Spinal cord (tissue), 10 donors: ENCODE data around the gene RDH5. TPM values are rescaled to one million over a fixed set of nuclear protein-coding genes. Genes with fewer than 3 reads are reported as not detected.

Experiments used
- DNase-seq, 6 donors: peaks; one replicate each; pipeline versions ENCODE4 v3.0.0 to v3.0.0-alpha.2; 2013 to 2015; ENCODE audit warnings: low spot score in 6 of 6, low read depth in 4 of 6
- H3K27ac ChIP-seq: one replicate; pipeline ENCODE4 v1.5.1; 2013; ENCODE audit warnings: low read depth, low read length, control low read depth
- H3K27me3 ChIP-seq: one replicate; pipeline ENCODE4 v1.6.1; 2013; ENCODE audit warnings: low read length; ENCODE audit not compliant: control insufficient read depth, insufficient read depth
- H3K36me3 ChIP-seq: one replicate; pipeline ENCODE4 v1.6.1; 2013; ENCODE audit warnings: low read length; ENCODE audit not compliant: control insufficient read depth, insufficient read depth
- H3K4me1 ChIP-seq: one replicate; pipeline ENCODE4 v1.6.1; 2013; ENCODE audit warnings: low read length; ENCODE audit not compliant: control insufficient read depth, insufficient read depth
- H3K4me3 ChIP-seq: one replicate; pipeline ENCODE4 v1.5.1; 2013; ENCODE audit warnings: low read depth, low read length, control low read depth
- H3K9me3 ChIP-seq: one replicate; pipeline ENCODE4 v1.6.1; 2013; ENCODE audit warnings: low read length; ENCODE audit not compliant: control insufficient read depth, insufficient read depth
- WGBS: methylation state at CpG from one replicate; pipeline ENCODE4 v1.1.5; 2013; ENCODE audit warnings: missing lambda C conversion rate; ENCODE audit not compliant: insufficient coverage; 5-methylcytosine and 5-hydroxymethylcytosine counted together
- polyA plus RNA-seq, 2 donors: library from polyadenylated mRNA; unstranded; fragments of 120-200 nt; gene quantifications; one replicate each; pipeline ENCODE4 v1.2.1, GENCODE V29; 2013; ENCODE audit not compliant: insufficient read length in 2 of 2
- total RNA-seq, 2 donors: library from RNA; depleted of rRNA in 1 of 2; stranded (reverse); fragments of 120-200 nt in 1 of 2; fragments of >200 nt in 1 of 2; gene quantifications; one replicate each; pipeline versions ENCODE4 v1.2.3 to v1.2.4, GENCODE V29; 2013 to 2014
- donor health status: healthy.

RDH5 gene
- total and polyA plus RNA-seq, 4 donors = 7.7 to 18.3 (median 12.3) TPM

DNA sequence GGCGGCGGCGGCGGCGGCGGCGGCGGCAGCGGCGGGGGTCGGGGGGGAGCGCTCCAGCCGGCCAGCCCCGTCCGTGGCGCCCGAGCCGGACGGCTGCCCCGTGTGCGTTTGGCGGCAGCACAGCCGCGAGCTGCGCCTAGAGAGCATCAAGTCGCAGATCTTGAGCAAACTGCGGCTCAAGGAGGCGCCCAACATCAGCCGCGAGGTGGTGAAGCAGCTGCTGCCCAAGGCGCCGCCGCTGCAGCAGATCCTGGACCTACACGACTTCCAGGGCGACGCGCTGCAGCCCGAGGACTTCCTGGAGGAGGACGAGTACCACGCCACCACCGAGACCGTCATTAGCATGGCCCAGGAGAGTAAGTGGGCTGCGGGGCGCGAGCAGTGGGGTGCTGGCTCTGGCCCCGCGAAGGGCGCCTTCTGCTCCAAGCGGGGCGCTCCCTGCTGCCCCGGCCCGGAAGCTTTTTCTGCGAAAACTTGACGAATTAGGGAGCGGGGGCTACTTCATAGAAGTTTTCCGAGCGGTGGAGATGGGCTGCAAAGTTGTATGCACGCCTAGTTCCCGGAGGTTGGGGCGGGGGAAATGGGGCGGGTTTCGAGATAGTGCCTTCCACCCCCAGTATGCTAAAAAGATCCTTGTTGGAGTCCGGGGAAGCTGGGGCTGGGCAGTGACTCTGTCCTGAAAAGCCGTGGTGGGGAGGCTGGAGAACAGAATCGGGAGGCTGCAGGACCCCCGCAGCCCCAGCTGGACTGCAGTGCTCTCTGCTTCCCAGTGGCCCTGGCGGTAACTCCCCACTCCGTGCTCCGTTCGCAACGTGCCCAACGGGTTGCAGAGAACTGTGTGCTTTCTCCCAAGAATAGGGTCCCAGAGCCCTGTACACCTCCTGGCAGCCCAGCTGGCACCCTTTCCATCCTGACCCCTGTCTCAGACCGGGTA is 23.5 kb downstream of the RDH5 start:
- no peaks in the 10 kb centered on the region for H3K9me3 ChIP-seq
- peak overlapping the region; percentile 69 for H3K27ac ChIP-seq
- H3K36me3 ChIP-seq = peaks cover 5% of the 10 kb centered on the region
- peaks cover 29% of the 10 kb centered on the region for H3K4me1 ChIP-seq
- under 1% methylated on average over 69 of the region's 73 CpGs for WGBS
- peak in 2 of 6 donors; percentile 76 to 82 for DNase-seq
- no peaks in the 10 kb centered on the region for H3K27me3 ChIP-seq
- peak overlapping the region; percentile 62 for H3K4me3 ChIP-seq

DNA sequence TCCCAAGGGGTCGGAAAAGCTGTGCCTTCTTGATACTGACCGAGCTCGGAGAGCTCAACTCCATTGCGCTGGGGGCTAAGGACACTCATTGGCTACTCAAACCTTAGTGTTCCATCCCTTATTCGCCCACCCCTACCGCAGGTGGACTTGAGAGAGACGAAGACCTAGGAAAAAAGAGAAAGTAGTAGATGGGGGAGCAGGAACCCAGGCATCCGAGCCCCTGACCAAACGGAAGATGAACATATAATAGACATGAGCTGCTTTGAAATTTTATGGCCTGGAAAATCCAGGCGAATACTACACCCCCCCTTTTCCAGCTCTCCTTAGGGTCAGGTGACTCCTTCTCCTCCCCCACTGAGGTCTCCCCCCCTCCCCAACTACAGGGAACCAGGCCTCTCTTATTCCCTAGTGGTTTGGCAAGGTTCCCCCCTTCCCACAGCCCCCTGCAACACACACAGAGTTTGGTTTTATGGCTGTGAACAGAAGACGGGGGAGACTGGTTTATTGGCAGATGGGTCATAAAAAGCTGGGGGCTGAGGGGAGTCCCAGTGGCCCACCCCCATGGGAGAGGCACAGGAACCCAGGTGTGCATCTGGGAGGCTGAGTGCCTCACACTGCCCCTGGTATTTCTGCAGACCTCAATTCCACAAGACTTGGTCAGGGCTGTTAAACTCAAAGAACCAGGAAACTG is 24.3 kb downstream of the RDH5 start:
- WGBS = 4% methylated on average over 6 of the region's 11 CpGs
- H3K4me1 ChIP-seq = peaks cover 29% of the 10 kb centered on the region
- DNase-seq = peak in 1 of 6 donors; percentile 22
- H3K9me3 ChIP-seq = no peaks in the 10 kb centered on the region
- no peaks in the 10 kb centered on the region for H3K27me3 ChIP-seq
- peak overlapping the region; percentile 69 for H3K27ac ChIP-seq
- peaks cover 14% of the 10 kb centered on the region for H3K36me3 ChIP-seq
- peak overlapping the region; percentile 62 for H3K4me3 ChIP-seq

DNA sequence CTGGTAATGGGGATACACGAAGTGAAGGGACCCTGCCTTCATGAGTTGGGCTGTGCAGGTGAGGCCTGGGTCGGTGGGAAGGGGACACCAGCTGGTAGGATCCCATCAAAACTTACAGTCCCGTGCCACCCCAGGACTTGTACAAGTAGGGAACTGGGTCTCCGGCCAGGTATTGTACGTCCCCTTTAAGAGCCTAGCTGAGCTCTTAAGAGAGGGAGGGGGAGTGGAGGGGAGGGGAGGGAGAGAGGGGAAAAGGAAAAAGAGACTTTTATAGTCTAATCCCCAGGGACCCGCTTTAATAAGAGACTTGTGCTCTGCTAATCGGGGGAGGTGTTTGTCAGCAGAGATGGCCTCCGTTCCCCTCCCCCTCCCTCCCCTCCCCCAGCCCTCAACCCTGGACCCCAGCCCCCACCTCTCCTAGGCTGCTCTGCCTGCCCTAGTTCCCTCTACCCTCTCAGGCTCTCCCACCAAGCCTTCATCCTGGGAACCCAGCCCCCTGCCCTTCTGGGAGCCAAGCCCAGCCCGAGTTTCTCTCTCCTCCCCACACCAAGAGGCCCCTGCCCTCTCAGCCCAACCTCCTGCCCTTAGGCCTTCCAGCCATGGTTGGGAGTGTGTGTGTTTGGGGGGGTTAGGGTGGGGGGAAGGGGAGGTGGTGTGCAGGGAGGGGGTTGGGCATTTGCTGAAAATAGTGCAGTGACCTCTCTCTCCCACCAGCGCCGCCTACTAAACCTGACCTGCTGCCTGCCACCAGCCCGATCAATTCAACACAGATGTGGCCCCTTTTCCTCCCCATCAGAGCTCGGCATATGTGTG is 25.4 kb downstream of the RDH5 start:
- H3K9me3 ChIP-seq = no peaks in the 10 kb centered on the region
- peak overlapping the region; percentile 62 for H3K4me3 ChIP-seq
- WGBS = 17% methylated on average over 7 of the region's 13 CpGs
- peaks cover 29% of the 10 kb centered on the region for H3K4me1 ChIP-seq
- no peaks in the 10 kb centered on the region for H3K27me3 ChIP-seq
- H3K27ac ChIP-seq = peak overlapping the region; percentile 82
- DNase-seq = peak in 3 of 6 donors; percentile 50 to 93 (median 84)
- H3K36me3 ChIP-seq = peaks cover 21% of the 10 kb centered on the region

DNA sequence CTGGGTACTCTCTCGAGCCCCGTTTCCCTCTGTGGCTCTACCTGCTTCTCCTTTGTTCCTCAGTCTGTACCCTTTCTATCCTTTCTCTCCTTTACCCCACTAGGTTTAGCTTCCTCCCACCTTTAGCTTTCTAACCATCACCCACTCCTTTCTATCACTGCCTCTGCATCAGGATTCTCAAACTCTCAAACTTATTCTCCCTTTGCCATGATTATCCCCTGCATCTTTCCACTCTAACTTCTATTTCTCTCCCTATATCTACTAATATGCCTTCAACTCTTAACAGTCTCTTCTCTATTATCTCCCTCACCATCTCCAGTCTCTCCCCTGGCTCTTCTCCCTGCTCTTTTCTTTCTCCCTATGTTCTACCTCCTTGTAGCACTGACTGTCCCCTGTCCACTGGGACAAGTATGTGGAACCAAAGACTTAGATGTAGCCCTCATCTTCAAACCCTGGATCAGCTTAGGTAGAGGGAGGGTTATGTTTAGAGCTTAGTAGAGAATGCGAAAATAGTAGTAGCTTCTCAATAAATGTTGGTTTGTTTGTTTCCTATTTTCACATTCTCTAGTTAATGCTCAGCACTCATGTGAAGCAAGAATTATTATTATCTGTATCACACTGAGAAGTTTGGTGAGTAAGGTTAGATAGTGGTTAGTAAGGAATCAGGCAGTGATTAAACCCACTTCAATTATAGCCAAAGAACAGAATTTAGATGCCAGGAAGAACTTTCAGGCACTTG is 26.1 kb downstream of the RDH5 start:
- H3K4me1 ChIP-seq = peaks cover 29% of the 10 kb centered on the region
- H3K27ac ChIP-seq = peak overlapping the region; percentile 82
- 0% methylated on average over 2 of the region's 3 CpGs for WGBS
- H3K27me3 ChIP-seq = no peaks in the 10 kb centered on the region
- H3K4me3 ChIP-seq = peak overlapping the region; percentile 9
- DNase-seq = no peak
- peaks cover 28% of the 10 kb centered on the region for H3K36me3 ChIP-seq
- no peaks in the 10 kb centered on the region for H3K9me3 ChIP-seq

DNA sequence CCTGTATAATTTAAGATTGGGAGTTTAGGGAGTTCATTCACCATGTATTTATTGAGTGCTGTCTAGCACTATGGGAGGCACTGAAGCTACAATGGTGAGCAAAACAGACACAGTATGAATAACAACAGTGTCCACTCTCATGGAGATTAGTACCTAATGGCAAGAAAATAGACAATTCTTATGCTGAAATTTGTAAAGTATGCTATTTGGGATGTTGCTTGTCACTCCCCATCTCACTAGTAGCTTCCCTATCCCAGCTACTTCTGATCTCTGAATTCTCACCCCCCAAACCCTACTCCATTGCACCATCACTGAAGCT is 26.7 kb downstream of the RDH5 start:
- peaks cover 33% of the 10 kb centered on the region for H3K36me3 ChIP-seq
- H3K4me3 ChIP-seq = no peak overlapping the region
- DNase-seq = no peak
- H3K9me3 ChIP-seq = no peaks in the 10 kb centered on the region
- no peaks in the 10 kb centered on the region for H3K27me3 ChIP-seq
- H3K4me1 ChIP-seq = peaks cover 27% of the 10 kb centered on the region
- no peak overlapping the region for H3K27ac ChIP-seq

DNA sequence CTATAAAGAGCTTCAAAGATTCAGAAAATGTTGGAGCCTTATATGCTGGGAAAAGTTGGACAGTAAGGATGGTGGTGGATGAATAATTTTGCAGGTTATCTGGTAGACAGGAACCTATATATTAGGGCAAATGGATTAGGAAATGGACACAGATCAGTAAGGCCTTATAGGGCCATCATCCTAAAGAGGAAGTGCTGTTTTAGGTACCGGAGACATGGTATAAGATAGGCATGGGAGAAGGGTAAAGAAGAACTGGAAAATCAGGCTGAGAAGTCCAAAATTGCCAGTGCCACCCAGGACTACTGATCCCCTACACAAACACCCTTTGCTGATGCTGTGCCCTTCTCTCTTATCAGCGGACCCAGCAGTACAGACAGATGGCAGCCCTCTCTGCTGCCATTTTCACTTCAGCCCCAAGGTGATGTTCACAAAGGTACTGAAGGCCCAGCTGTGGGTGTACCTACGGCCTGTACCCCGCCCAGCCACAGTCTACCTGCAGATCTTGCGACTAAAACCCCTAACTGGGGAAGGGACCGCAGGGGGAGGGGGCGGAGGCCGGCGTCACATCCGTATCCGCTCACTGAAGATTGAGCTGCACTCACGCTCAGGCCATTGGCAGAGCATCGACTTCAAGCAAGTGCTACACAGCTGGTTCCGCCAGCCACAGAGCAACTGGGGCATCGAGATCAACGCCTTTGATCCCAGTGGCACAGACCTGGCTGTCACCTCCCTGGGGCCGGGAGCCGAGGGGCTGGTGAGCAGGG is 28.2 kb downstream of the RDH5 start:
- no peaks in the 10 kb centered on the region for H3K27me3 ChIP-seq
- peaks cover 23% of the 10 kb centered on the region for H3K4me1 ChIP-seq
- no peak overlapping the region for H3K27ac ChIP-seq
- 91% methylated on average over 16 of the region's 18 CpGs for WGBS
- no peak overlapping the region for H3K4me3 ChIP-seq
- peaks cover 41% of the 10 kb centered on the region for H3K36me3 ChIP-seq
- H3K9me3 ChIP-seq = no peaks in the 10 kb centered on the region
- no peak for DNase-seq

DNA sequence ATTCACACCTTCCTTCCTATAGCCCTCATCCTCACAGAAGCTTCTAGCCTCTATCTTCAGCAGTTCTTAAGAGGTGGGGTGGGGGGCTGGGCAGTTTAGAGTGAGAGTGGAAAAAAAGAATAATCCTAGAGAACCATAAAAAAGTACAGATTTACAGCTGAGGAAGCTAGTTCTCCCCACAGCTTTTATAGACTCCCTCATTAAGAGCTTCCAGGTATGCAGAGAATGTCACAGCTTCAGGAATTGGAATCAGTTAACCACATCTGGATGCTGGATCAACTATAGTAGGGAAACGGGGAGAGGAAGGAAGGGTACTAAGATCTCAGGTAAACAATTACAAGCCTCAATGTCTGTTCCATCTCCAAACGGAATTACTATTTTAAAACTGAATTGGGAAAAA is 35.1 kb downstream of the RDH5 start:
- Histone ChIP-seq H3K9me3 (no peaks in the 10 kb centered on the region), H3K27me3 (no peaks in the 10 kb centered on the region), H3K27ac (no peak overlapping the region), H3K36me3 (peaks cover 49% of the 10 kb centered on the region), H3K4me3 (no peak overlapping the region), H3K4me1 (no peaks in the 10 kb centered on the region)
- no CpG with 5 or more reads among the region's 2 CpGs for WGBS
- no peak for DNase-seq

DNA sequence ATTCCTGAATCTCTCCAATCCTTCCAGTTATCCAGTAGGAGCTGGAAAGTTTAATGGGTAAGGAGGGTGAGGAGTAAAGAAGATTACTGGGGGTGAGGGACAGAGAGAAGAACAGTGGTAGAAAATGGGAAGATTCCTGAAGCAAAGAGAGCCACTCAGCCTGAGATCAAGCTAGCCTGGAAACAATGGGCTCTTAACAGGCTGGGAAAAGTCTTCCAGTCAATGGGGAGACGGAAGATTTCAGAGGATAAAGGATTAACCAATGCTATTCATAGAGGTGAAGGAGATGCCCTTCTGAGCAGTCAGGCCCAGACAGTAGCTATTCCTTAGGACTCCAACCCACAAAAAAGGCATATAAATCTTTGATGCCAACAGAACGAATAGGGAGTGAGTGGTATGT is 37.5 kb downstream of the RDH5 start:
- no peaks in the 10 kb centered on the region for H3K27me3 ChIP-seq
- no peak overlapping the region for H3K4me3 ChIP-seq
- no peaks in the 10 kb centered on the region for H3K4me1 ChIP-seq
- no peaks in the 10 kb centered on the region for H3K9me3 ChIP-seq
- no peak for DNase-seq
- no CpG with 5 or more reads among the region's 2 CpGs for WGBS
- H3K27ac ChIP-seq = no peak overlapping the region
- H3K36me3 ChIP-seq = peaks cover 38% of the 10 kb centered on the region
